Neural progenitor cell (in vitro differentiated cells): ENCODE results near the gene ARHGEF11. TPM values are rescaled to one million over a fixed set of nuclear protein-coding genes. Genes with fewer than 3 reads are reported as not detected.
A peak's percentile ranks its signal among the peaks of the same experiment; 100 is the strongest.
"Not testable (repeated sequence)": the region's sequence is repeated elsewhere in the genome, so short reads cannot be mapped to it uniquely, and the experiment has no call there.

Experiments used
- DNase-seq: peaks from one replicate; pipeline ENCODE4 v3.0.0-alpha.2; 2016; ENCODE audit warnings: low spot score
- H2AFZ ChIP-seq: fragments of 200-600 bp; sonication (generic); replicated peaks from 2 replicates; pipeline ENCODE4 v1.6.1; 2016; ENCODE audit warnings: antibody characterized with exemption
- H3F3A ChIP-seq: fragments of 200-600 bp; sonication (generic); 2 replicates; pipeline ENCODE4 v1.6.1; 2016; ENCODE audit warnings: antibody characterized with exemption, low read depth
- H3K27ac ChIP-seq: fragments of 200-600 bp; sonication (generic); 2 replicates; pipeline ENCODE4 v1.5.1; 2016; ENCODE audit warnings: mild to moderate bottlenecking
- H3K27me3 ChIP-seq: fragments of 200-600 bp; sonication (generic); 2 replicates; pipeline ENCODE4 v1.6.1; 2016; ENCODE audit warnings: mild to moderate bottlenecking, moderate library complexity
- H3K36me3 ChIP-seq: fragments of 200-600 bp; sonication (generic); 2 replicates; pipeline ENCODE4 v1.5.1; 2016
- H3K4me1 ChIP-seq: fragments of 200-600 bp; sonication (generic); 2 replicates; pipeline ENCODE4 v1.6.1; 2016; ENCODE audit warnings: mixed run types
- H3K4me2 ChIP-seq: fragments of 200-600 bp; sonication (generic); 2 replicates; pipeline ENCODE4 v1.6.1; 2016
- H3K4me3 ChIP-seq: fragments of 200-600 bp; sonication (generic); 2 replicates; pipeline ENCODE4 v1.5.1; 2016
- H3K79me2 ChIP-seq: fragments of 200-600 bp; sonication (generic); 2 replicates; pipeline ENCODE4 v1.6.1; 2016; ENCODE audit warnings: low read depth
- H3K9ac ChIP-seq: fragments of 200-600 bp; sonication (generic); 2 replicates; pipeline ENCODE4 v1.6.1; 2016
- H3K9me3 ChIP-seq: fragments of 200-600 bp; sonication (generic); 2 replicates; pipeline ENCODE4 v1.5.1; 2016; ENCODE audit warnings: low read depth
- H4K20me1 ChIP-seq: fragments of 200-600 bp; sonication (generic); 2 replicates; pipeline ENCODE4 v1.6.1; 2016; ENCODE audit warnings: low read depth
- H3K27ac Mint-ChIP-seq: 3 replicates; pipeline ENCODE4 v1.8.0; 2021; ENCODE audit warnings: mixed read lengths
- H3K27me3 Mint-ChIP-seq: 2 replicates; pipeline ENCODE4 v1.8.0; 2022; ENCODE audit warnings: low read depth, mild to moderate bottlenecking, inconsistent platforms, moderate library complexity, mixed read lengths; ENCODE audit not compliant: insufficient read depth
- H3K36me3 Mint-ChIP-seq: 3 replicates; pipeline ENCODE4 v1.8.0; 2021; ENCODE audit warnings: mixed read lengths
- H3K4me1 Mint-ChIP-seq: 3 replicates; pipeline ENCODE4 v1.8.0; 2021; ENCODE audit warnings: mixed read lengths
- H3K4me3 Mint-ChIP-seq: 3 replicates; pipeline ENCODE4 v1.8.0; 2021; ENCODE audit warnings: mild to moderate bottlenecking, moderate library complexity, mixed read lengths
- H3K9me3 Mint-ChIP-seq: 3 replicates; pipeline ENCODE4 v1.8.0; 2020; ENCODE audit warnings: mixed read lengths
- CTCF ChIP-seq: fragments of 200-600 bp; sonication (generic); IDR thresholded peaks from 2 replicates; pipeline ENCODE4 v1.5.1; 2017; ENCODE audit warnings: antibody characterized with exemption, mild to moderate bottlenecking
- EZH2 ChIP-seq: fragments of 200-600 bp; sonication (generic); IDR thresholded peaks from 2 replicates; pipeline ENCODE4 v1.6.1; 2017; ENCODE audit warnings: antibody characterized with exemption, mild to moderate bottlenecking, moderate library complexity
- EZH2phosphoT487 ChIP-seq: fragments of 200-600 bp; sonication (generic); IDR thresholded peaks from 2 replicates; pipeline ENCODE4 v1.6.1; 2017; ENCODE audit warnings: antibody characterized with exemption
- total RNA-seq: library from RNA; depleted of rRNA; stranded (reverse); fragments of >200 nt; gene quantifications from 2 replicates; pipeline ENCODE4 v1.2.3, GENCODE V29; 2015; ENCODE audit warnings: low replicate concordance

ARHGEF11 gene
- total RNA-seq, 1 donor from 2014 or later: 31.9 TPM

- H3K4me2 ChIP-seq: no peak overlapping the region
- no peak overlapping the region for H3K4me3 Mint-ChIP-seq
- H3K36me3 ChIP-seq: no peaks in the 10 kb centered on the region
- TF ChIP-seq EZH2 (no peak), EZH2phosphoT487 (no peak), CTCF (no peak)
- H3K4me3 ChIP-seq: no peak overlapping the region
- H3K9ac ChIP-seq: no peak overlapping the region
- no peak overlapping the region for H3K27ac Mint-ChIP-seq
- no peaks in the 10 kb centered on the region for H3K9me3 ChIP-seq
- H3K9me3 Mint-ChIP-seq: peaks cover 5% of the 10 kb centered on the region
- DNase-seq: no peak
- peaks cover 73% of the 10 kb centered on the region for H3K27me3 ChIP-seq
- peaks cover 22% of the 10 kb centered on the region for H4K20me1 ChIP-seq
- no peak overlapping the region for H3K27ac ChIP-seq
- peaks cover 3% of the 10 kb centered on the region for H3K36me3 Mint-ChIP-seq
- no peak overlapping the region for H2AFZ ChIP-seq
- no peaks in the 10 kb centered on the region for H3K79me2 ChIP-seq
- no peaks in the 10 kb centered on the region for H3F3A ChIP-seq
- peaks cover 19% of the 10 kb centered on the region for H3K4me1 Mint-ChIP-seq
- H3K27me3 Mint-ChIP-seq: peaks cover 56% of the 10 kb centered on the region
- H3K4me1 ChIP-seq: peaks cover 15% of the 10 kb centered on the region
Measured at GRCh38 chr1:156929596-156930238, 115.8 kb downstream of the ARHGEF11 start.

GRCh38 chr1:156928043-156928602 is 117.4 kb downstream of the ARHGEF11 start:
- peaks cover 21% of the 10 kb centered on the region for H4K20me1 ChIP-seq
- H3K36me3 Mint-ChIP-seq: no peaks in the 10 kb centered on the region
- H3K4me3 Mint-ChIP-seq: peak overlapping the region; percentile 78
- H3K9me3 Mint-ChIP-seq: peaks cover 5% of the 10 kb centered on the region
- no peak for DNase-seq
- no peak overlapping the region for H3K27ac Mint-ChIP-seq
- no peak overlapping the region for H2AFZ ChIP-seq
- peak overlapping the region; percentile 51 for H3K4me3 ChIP-seq
- no peak overlapping the region for H3K9ac ChIP-seq
- H3K79me2 ChIP-seq: no peaks in the 10 kb centered on the region
- H3K27me3 Mint-ChIP-seq: peaks cover 67% of the 10 kb centered on the region
- no peaks in the 10 kb centered on the region for H3F3A ChIP-seq
- H3K4me2 ChIP-seq: peak overlapping the region; percentile 84
- no peak overlapping the region for H3K27ac ChIP-seq
- H3K4me1 ChIP-seq: peaks cover 18% of the 10 kb centered on the region
- peaks cover 21% of the 10 kb centered on the region for H3K4me1 Mint-ChIP-seq
- H3K9me3 ChIP-seq: no peaks in the 10 kb centered on the region
- peaks cover 89% of the 10 kb centered on the region for H3K27me3 ChIP-seq
- no peak for TF ChIP-seq EZH2phosphoT487
- TF ChIP-seq CTCF: no peak
- TF ChIP-seq EZH2: no peak
- H3K36me3 ChIP-seq: no peaks in the 10 kb centered on the region

GRCh38 chr1:156927215-156928042 is 118.1 kb downstream of the ARHGEF11 start:
- peak; percentile 75 for TF ChIP-seq CTCF
- TF ChIP-seq EZH2: peak; percentile 96
- peak; percentile 91 for TF ChIP-seq EZH2phosphoT487
- Histone ChIP-seq H3K9me3 (no peaks in the 10 kb centered on the region), H3K9ac (no peak overlapping the region), H3K79me2 (no peaks in the 10 kb centered on the region), H3K27me3 (peaks cover 96% of the 10 kb centered on the region), H2AFZ (peak overlapping the region; percentile 88), H3K27ac (no peak overlapping the region), H4K20me1 (peaks cover 18% of the 10 kb centered on the region), H3K36me3 (no peaks in the 10 kb centered on the region), H3K4me1 (peaks cover 13% of the 10 kb centered on the region), H3K4me3 (peak overlapping the region; percentile 51), H3F3A (no peaks in the 10 kb centered on the region), H3K4me2 (peak overlapping the region; percentile 84)
- peak; percentile 94 for DNase-seq
- H3K36me3 Mint-ChIP-seq: no peaks in the 10 kb centered on the region
- H3K4me3 Mint-ChIP-seq: peak overlapping the region; percentile 68
- peaks cover 73% of the 10 kb centered on the region for H3K27me3 Mint-ChIP-seq
- peaks cover 16% of the 10 kb centered on the region for H3K4me1 Mint-ChIP-seq
- peaks cover 5% of the 10 kb centered on the region for H3K9me3 Mint-ChIP-seq
- H3K27ac Mint-ChIP-seq: no peak overlapping the region

GRCh38 chr1:156926695-156927094 is 118.8 kb downstream of the ARHGEF11 start:
- H3K36me3 Mint-ChIP-seq, H3K9ac ChIP-seq, H3K36me3 ChIP-seq, DNase-seq, H3F3A ChIP-seq, H2AFZ ChIP-seq, H3K4me3 ChIP-seq, H3K9me3 ChIP-seq, H3K9me3 Mint-ChIP-seq, H3K27ac Mint-ChIP-seq, H3K27ac ChIP-seq, H3K4me2 ChIP-seq, H3K79me2 ChIP-seq: not testable (repeated sequence)
- peaks cover 75% of the 10 kb centered on the region for H3K27me3 Mint-ChIP-seq
- peaks cover 15% of the 10 kb centered on the region for H3K4me1 Mint-ChIP-seq
- Histone ChIP-seq H3K27me3 (peaks cover 99% of the 10 kb centered on the region), H4K20me1 (peaks cover 20% of the 10 kb centered on the region), H3K4me1 (peaks cover 13% of the 10 kb centered on the region)
- H3K4me3 Mint-ChIP-seq: peak overlapping the region; percentile 27
